GM18502 (cell line): Measurements from ENCODE around the gene COA1.
A peak's percentile ranks its signal among the peaks of the same experiment; 100 is the strongest.
"Not testable (repeated sequence)": the region's sequence is repeated elsewhere in the genome, so short reads cannot be mapped to it uniquely, and the experiment has no call there.

ENCODE experiments used
- ATAC-seq: cut with Tn5 transposase; IDR thresholded peaks from one replicate; pipeline ENCODE4 v1.9.1; 2021; ENCODE audit warnings: mild to moderate bottlenecking; ENCODE audit not compliant: unreplicated experiment, poor library complexity

Gene COA1

GRCh38 chr7:43637114-43637806 lies 92.1 kb downstream of the COA1 start:
- ATAC-seq: no peak

DNA sequence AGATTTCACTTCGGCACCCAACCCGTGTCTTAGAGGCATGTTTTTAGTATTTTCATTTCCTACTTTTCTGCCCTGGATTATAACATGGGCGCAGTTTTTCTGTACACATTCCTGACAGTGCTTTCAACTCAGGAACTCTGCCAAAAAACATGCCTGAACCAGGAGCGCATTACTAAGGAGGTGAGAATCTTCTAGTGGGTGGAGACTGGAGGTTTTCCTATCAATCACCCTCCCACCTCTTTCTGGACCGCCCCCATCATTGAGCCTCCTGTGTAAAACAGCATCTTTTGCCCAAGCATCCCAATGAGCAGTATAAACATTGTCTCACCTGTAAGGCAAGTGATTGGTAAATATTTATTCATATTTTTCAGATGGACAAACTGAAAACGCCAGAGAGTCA lies 93.2 kb downstream of the COA1 start:
- no peak for ATAC-seq

GRCh38 chr7:43634384-43634783 lies 94.9 kb downstream of the COA1 start:
- no peak for ATAC-seq

GRCh38 chr7:43632746-43633145 lies 96.6 kb downstream of the COA1 start:
- ATAC-seq: no peak

- ATAC-seq: no peak
Observed at GRCh38 chr7:43631559-43631958, 97.8 kb downstream of the COA1 start.

GRCh38 chr7:43630482-43630881 lies 98.8 kb downstream of the COA1 start:
- no peak for ATAC-seq

DNA sequence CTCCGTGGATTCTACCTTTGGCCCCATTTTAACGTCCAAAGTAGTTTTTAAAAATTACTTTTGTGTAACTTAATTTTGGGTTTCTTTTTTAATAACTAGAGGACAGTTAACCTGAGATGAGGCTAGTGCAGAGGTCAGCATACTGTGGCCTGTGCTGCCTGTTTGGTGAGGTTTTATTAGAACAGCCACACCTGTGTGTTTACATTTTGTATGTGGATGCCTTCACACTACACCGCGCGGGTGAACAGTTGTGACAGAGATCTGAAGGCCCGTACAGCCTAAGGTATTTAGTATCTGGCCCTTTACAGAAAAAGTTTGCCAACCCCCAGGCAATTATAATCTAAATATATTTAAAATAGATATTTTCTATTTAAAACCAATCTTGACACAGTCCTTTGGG lies 99.5 kb downstream of the COA1 start:
- no peak for ATAC-seq

DNA sequence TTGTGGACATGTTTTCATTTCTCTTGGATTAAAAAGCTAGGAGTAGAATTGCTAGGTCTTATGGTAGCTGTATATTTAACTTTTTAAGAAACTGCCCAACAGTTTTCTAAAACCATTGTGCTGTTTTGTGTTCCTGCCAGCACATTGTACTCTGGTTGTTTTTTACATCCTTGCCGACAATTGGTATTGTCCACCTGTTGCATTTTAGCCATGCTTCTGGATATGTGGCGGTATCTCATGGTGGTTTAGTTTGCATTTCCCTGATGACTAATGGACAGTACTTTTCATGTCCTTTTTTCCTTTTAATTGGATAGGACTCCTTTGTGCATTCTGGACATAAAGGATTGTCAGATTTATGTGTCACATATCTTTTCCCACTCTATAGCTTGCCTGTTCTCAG lies 100.9 kb downstream of the COA1 start:
- no peak for ATAC-seq

- ATAC-seq: not testable (repeated sequence)
Observed at GRCh38 chr7:43627798-43628197, 101.5 kb downstream of the COA1 start.

DNA sequence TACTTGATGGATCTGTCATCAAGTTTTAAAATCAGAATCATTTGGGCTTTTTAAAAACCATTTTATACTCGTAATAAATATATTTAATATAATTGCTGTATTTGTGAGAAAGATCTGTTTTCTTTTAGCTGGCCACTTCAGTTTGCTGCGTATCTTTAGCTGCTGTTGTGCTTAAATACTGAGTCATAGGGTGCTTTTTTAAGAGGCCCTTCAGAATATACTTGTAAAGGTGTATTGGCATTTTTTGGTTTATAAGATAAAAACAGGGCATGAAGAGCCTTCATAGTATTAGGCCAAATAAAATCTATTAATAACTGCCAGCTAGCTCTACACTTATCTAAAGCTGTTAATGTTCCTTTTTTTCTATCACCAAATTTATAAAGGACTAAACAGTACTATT lies 102.6 kb downstream of the COA1 start:
- ATAC-seq: no peak

GRCh38 chr7:43625980-43626379 lies 103.3 kb downstream of the COA1 start:
- ATAC-seq: peak; percentile 43

DNA sequence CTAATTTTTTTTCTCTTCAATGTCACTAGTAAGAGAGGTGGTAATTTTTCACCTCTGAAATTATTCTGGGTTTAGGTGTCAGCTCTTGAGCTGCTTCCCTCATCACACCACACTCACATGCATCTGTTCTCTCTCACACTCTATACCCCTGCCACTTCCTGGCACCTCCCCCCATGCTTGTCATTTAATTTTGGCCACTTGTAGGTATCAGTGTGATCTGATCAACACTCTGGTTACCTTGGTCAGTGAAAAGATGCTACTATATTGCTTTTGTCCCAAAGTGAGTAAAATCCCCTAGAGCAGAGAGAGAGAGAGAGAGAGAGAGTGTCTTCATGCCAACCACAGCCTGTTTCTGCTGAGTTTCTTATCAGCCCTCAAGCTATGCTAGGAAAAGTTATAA lies 103.9 kb downstream of the COA1 start:
- ATAC-seq: peak; percentile 73

DNA sequence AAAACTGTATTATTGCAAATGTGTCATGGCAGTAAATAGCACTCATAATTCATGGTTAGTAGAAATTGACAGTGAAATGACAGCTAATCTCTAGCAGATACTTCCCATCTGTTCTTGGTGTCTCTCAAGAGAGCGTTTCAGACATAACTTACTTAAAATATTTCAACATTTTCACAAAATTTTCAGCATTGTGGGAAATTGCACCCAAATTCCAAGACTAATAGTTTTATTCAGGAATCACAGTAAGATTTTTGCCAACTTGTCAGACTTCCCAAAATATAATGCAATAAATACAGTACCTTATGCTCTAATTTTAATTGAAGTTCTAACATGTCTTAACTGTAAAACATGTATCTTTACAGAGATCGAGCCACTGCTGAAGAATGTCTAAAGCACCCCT lies 105.2 kb downstream of the COA1 start:
- ATAC-seq: no peak

DNA sequence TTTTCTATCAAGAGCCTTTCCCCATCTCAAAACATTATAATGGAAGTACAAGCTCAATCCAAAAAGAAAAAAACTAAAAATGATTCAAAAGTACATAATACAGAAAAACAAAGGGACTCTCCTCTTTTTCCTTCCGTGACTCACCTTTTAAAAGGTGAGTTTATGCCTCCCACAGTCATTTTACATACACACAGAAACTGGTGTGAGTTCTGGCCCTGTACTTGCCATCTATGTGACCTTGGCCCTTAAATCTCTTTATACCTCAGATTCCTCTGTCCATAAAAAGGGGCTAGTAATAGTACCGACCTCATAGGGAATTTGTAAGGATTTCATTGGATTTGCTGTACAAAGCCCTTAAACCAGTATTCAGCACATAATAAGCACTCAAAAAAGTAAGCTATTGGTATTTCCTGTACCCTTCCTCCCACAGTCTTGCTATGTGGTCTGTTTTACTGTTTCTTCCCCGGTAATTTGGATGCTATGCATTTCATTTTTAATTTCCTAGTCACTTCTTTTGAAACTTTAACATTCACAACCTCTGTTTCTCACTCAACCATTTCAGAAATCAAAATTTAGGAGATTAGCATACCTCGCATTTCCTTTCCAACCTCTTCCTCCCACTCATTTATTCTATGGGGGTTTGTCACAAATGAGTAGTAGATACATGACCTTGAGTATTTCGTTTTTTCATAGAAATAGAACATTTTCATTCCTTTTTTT lies 107.4 kb downstream of the COA1 start:
- no peak for ATAC-seq

GRCh38 chr7:43619213-43620012 lies 109.9 kb downstream of the COA1 start:
- ATAC-seq: no peak

DNA sequence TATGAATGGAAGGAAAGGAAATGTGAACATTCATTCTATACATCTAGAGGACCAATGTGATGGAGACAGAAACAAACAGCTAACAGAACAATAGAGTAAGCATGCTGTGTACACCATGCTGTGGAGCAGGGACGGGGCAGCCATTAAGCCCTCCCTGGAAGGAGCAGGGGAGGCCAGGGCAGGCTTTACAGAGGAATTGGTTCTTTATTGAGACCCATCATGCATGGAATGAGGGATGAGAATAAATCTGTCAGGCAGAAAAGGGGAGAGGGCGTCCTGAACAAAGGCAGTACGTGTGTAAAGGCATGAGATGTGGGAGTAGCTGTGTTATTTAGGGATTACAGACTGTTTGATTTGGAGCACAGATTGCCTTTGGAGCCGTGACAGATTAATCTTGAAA lies 111.2 kb downstream of the COA1 start:
- ATAC-seq: no peak

GRCh38 chr7:43616977-43617376 lies 112.3 kb downstream of the COA1 start:
- ATAC-seq: no peak

DNA sequence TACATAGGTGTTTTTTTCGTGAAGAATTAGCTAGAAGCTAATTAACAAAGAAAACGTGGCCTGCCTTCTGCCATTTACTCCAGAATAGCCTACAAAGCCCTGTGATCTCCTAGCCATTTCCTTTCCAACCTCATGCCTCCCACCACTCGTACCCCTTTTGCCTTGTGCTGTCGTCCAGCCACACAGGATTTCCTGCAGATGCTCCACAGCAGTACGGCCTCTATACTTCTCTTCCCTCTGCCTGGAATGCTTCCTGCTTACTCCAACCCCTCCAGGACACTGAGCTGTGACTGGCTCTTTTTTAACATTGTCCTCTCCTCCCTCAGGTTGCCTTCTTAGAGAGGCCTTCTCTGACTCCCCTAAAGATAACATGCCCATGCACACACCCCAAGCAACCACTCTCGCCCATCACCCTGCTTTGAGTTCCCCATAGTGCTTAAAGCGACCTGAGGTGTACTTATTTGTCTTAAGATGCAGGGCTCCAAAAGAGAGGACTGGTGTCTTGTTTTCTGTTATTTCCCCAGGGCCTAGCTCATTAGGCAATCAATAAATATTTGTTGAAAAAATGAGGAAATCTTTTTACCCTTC lies 113.7 kb downstream of the COA1 start:
- no peak for ATAC-seq

DNA sequence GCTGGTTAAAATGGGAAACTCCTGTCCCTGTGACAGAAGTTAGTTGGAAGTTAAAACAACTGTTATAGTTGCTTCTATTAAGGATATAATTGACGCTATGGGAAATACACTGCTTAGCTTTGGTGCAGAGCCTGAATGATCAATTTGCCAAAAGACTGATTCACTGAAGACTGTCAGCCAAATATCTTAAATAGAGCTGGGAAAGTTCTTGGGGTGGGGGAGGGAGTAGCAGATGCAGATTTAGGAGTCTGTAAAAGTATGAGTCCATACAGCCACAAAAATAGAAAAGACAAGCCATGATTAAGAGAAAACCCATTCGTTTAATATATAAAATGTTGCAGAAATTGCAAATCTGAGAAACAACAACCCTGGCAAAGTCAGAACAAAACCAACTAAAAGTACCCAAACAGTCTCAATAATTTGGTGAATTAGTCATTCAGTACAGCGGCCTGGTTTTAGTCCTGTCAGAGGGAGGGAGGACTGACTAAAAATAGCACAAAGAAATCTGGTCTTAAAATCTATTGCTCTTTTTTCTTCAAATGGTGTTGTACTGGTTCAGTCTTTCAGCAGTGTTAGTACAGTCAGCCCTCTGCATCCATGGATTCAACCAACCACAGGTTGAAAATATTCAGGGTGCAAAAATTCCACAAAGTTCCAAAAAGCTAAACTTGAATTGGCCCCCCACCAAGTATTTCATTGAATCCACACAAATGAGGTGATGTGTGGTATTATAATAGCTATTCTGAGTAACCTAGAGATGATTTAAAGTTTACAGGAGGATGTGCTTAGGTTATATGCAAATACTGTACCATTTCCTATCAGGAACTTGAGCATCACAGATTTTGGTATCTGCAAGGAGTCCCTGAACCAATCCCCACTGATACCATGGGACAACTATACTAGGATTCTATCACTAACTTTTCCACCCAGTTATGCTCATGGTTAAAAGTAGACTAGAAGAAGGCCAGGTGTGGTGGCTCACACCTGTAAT lies 116.4 kb downstream of the COA1 start:
- ATAC-seq: peak; percentile 90

DNA sequence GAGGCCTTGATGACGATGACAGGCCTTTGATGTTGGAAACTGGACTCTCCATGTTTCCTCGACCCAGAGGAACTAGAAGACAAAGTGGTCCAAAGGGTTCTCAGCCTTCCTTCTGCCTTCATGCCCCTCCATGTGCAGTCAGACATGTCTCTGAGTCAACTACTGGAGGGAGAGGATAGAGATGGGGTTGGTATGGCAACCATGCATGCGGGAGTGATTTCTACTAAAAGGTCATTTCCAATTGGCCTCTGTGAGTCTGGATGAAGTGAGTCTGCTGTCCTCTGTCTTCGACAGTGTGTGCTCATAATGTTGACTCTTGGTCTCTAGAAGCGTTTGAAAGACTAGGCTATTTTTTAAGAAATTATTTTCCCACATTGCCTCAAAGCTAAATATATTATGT lies 117.2 kb downstream of the COA1 start:
- ATAC-seq: no peak
